Tongue (tissue), 2 donors: ENCODE measurements around the gene BRD1. TPM values are rescaled to one million over a fixed set of nuclear protein-coding genes. Genes with fewer than 3 reads are reported as not detected.
"Not testable (repeated sequence)": the region's sequence is repeated elsewhere in the genome, so short reads cannot be mapped to it uniquely, and the experiment has no call there.

Experiments
- DNase-seq: peaks from one replicate; pipeline ENCODE4 v3.0.0-alpha.2; 2015
- total RNA-seq: library from RNA; depleted of rRNA; stranded (reverse); fragments of >200 nt; gene quantifications from one replicate; pipeline ENCODE4 v1.2.3, GENCODE V29; 2014

BRD1 gene
- total RNA-seq, 1 donor from 2014 or later: 42.8 TPM

GRCh38 chr22:49768951-49769690 lies 58.6 kb downstream of the BRD1 start:
- peak; percentile 89 for DNase-seq

- DNase-seq: peak; percentile 40
Measured at GRCh38 chr22:49768077-49768910, 59.4 kb downstream of the BRD1 start.

GRCh38 chr22:49767355-49768062 lies 60.2 kb downstream of the BRD1 start:
- peak; percentile 45 for DNase-seq

DNA sequence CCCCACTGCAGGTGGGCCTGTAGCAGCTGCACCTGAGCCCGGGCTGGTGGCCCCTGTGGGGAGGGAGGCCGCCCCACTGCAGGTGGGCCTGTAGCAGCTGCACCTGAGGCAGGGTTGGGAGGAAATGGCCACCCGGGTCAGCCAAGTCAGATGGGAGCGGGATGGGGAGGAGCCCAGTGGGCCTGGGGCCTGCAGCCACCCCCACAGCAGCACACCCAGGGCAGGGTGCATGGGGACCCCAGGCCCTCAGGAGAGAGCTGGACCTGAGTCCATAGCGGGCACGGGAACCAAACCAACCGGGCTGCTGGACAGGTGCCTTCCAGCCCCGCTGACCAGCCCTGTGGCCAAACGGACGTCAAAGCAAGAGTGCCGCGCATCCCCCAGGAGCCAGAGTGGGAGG lies 61.7 kb downstream of the BRD1 start:
- no peak for DNase-seq

DNA sequence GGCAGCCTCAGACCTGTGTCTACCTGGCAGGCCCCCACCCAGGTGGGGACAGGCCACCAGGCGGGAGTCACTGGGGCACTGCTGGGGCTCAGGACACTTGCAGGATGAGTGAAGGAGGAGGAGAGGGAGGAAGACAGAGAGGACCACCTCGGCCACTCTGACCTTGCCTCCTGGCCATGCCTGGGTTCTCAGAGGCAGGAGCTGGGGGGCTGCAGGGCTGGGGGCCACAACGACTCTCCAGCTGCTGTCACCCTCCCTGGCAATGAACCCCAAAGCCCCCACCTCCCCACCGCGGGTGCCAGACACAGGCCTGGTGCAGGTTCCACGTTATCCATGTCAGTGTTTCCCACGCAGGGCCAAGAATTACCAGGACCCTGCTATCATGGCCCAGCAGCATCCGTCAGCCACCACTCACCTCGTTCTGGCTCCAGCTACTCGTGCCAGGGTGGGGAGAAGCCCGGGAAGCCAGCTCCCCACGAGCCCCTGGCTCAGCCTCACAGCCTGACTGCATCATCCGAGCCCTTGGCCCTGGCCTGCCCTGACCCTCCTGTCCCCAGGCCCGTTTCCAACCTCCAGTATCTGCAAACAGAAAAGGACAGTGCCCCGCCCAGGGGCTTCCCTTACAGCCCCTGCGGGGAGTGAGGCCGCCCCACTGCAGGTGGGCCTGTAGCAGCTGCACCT lies 62.4 kb downstream of the BRD1 start:
- no peak for DNase-seq

DNA sequence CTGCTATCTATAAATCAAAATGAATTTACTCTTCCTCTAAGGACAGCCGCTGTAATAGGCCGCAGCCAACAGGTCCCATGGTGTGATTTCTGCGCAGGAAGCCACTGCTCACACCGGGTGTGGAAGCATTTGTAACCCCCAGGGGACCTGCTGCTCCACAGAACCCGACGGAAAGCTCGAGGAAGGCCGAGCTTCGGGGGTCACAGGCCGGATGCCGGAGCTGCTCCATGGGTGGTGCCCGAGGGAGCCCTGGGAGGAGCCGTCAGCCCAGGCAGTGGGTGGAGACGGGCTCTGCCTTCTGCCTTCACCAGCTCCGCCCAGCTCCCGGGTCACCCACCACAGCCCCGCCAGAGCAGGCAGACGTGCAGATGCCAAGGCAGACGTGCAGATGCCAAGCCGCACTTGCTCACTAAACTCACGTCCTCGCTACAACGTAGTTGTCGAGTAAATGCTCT lies 63.5 kb downstream of the BRD1 start:
- no peak for DNase-seq

DNA sequence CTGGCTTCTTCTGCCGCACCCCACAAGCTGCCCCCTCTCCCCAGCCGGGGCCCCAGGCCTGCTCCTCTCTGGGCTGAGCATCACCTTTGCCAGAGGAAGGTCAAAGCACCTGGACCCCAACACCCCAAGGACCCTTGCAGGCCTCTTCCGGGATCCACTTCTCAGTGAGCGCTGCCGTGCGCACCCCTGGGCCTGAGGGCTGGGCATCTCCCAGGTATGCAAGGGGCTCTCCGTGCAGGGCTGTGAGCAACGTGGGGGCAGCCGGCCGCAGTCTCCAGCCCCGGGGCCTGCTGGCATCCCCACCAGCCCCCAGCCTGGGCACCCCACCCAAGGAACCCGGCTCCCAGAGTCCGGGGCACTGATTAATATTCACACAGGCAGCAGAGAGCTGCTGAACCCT lies 64.0 kb downstream of the BRD1 start:
- DNase-seq: no peak

GRCh38 chr22:49763138-49763537 lies 64.5 kb downstream of the BRD1 start:
- DNase-seq: no peak

GRCh38 chr22:49762571-49762970 lies 65.1 kb downstream of the BRD1 start:
- DNase-seq: not testable (repeated sequence)

DNA sequence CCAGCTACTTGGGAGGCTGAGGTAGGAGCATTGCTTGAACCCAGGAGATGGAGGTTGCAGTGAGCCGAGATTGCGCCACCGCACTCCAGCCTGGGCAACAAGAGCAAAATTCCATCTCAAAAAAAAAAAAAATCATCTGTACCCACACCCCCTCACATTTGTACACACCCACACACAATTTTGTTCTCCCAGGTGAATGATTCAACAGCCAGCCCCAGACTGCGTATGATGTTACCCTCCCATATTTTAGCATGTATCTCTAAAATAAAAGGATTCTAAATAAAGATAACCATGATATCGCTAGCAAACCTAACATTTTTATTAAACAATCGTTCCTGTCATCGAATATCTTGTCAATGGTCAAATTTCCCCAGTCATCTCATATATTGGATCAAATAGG lies 65.8 kb downstream of the BRD1 start:
- no peak for DNase-seq

- DNase-seq: peak; percentile 15
Measured at GRCh38 chr22:49760630-49761571, 66.8 kb downstream of the BRD1 start.

- no peak for DNase-seq
Measured at GRCh38 chr22:49760280-49760629, 67.4 kb downstream of the BRD1 start.

- DNase-seq: no peak
Measured at GRCh38 chr22:49756676-49757075, 71.0 kb downstream of the BRD1 start.

DNA sequence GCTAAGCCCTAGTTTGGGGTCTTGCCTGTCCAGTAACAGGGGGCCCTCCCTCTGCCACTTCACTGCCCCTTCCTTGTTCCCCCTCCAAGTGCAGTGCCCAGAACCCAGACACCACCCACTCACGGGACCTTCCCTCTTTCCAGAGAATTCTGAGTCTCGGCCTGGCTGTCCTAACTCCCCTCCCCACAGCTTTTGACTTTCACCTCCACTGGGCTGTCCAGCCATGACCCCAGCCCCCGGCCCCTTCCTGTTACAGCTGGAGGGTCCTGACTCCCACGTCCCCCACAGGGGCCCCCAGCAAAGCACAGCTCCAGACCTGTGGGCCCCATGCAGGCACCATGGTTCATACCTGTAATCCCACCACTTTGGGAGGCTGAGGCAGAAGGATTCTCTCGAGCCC lies 71.5 kb downstream of the BRD1 start:
- DNase-seq: no peak

GRCh38 chr22:49755631-49756001 lies 72.1 kb downstream of the BRD1 start:
- no peak for DNase-seq

DNA sequence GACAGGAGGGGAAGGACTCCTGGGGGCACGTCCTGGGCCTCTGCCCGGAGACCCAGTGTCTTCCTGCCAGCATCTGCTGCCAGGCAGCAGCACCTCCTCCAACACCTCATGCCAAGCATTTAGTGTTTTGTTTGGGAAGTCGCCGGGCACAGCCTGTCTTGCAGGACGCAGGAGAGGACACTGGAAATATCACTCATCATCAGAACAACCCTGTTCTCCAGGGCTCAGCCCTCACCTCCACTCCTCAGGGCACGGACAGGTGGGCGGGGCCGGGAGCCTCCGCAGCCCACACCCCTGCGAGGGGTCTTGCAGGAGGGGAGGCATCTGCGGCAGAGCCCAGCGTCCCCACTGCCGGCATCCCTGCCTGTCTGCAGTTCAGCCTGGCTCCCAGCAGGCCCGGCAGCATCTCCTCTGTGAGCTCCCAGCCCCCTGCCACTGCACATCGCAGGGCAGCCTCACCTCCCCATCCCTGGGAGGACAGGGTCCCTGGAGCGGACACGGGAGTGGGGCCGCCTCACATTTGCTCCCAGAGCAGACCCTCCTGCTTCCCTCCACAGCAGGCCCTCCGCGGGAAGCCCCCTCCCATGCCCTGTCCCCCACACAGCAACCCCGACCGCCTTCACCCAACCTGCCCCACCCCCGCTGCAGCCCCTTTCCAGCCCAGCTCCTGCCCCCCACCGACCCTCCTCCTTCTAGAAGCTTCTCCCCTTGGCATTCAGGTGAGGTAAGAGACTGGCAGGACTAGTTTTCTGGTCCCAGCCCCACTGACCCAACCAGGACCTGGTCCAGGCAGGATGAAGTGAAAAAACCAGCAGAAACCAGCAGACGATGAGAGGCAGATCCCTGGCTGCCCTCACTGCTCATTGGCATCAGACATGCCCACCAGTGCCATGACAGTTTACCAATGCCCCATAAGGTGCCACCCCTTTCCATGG lies 72.7 kb downstream of the BRD1 start:
- DNase-seq: no peak

GRCh38 chr22:49753961-49754695 lies 73.5 kb downstream of the BRD1 start:
- DNase-seq: no peak

- DNase-seq: no peak
Measured at GRCh38 chr22:49753276-49753890, 74.3 kb downstream of the BRD1 start.

GRCh38 chr22:49752598-49753091 lies 75.0 kb downstream of the BRD1 start:
- DNase-seq: no peak
